H9 (cell line): ENCODE measurements around the gene KDM2A. TPM values are rescaled to one million over a fixed set of nuclear protein-coding genes. Genes with fewer than 3 reads are reported as not detected.

ENCODE experiments used
- DNase-seq: peaks from one replicate; pipeline ENCODE4 v3.0.0-alpha.2; 2017
- H2AFZ ChIP-seq: one replicate; pipeline ENCODE4 v1.6.1; 2013; ENCODE audit warnings: mild to moderate bottlenecking, low read length, control low read depth, moderate library complexity
- H2AK5ac ChIP-seq: 2 replicates; pipeline ENCODE4 v1.6.1; 2013; ENCODE audit warnings: low read length, control low read depth, mixed read lengths; ENCODE audit not compliant: insufficient read length
- H2BK120ac ChIP-seq: one replicate; pipeline ENCODE4 v1.6.1; 2013; ENCODE audit warnings: low read depth, mild to moderate bottlenecking, low read length, control low read depth, inconsistent platforms; ENCODE audit not compliant: poor library complexity, severe bottlenecking
- H2BK12ac ChIP-seq: 2 replicates; pipeline ENCODE4 v1.6.1; 2013; ENCODE audit warnings: low read length, control low read depth, mixed read lengths, low read depth; ENCODE audit not compliant: insufficient read length
- H2BK15ac ChIP-seq: 2 replicates; pipeline ENCODE4 v1.6.1; 2013; ENCODE audit warnings: low read depth, low read length, control low read depth
- H2BK20ac ChIP-seq: one replicate; pipeline ENCODE4 v1.6.1; 2013; ENCODE audit warnings: low read depth, mild to moderate bottlenecking, low read length, control low read depth, inconsistent platforms; ENCODE audit not compliant: poor library complexity, severe bottlenecking
- H2BK5ac ChIP-seq: 2 replicates; pipeline ENCODE4 v1.6.1; 2013; ENCODE audit warnings: low read length, control low read depth, mixed read lengths; ENCODE audit not compliant: insufficient read length
- H3K14ac ChIP-seq: 2 replicates; pipeline ENCODE4 v1.6.1; 2013; ENCODE audit warnings: low read length, control low read depth; ENCODE audit not compliant: insufficient read depth
- H3K18ac ChIP-seq: 2 replicates; pipeline ENCODE4 v1.6.1; 2013; ENCODE audit warnings: low read depth, mild to moderate bottlenecking, mixed read lengths, low read length, control low read depth; ENCODE audit not compliant: insufficient read length
- H3K23ac ChIP-seq: 2 replicates; pipeline ENCODE4 v1.6.1; 2013; ENCODE audit warnings: low read length, control low read depth, mixed read lengths, low read depth; ENCODE audit not compliant: insufficient read length
- H3K23me2 ChIP-seq: 2 replicates; pipeline ENCODE4 v1.6.1; 2013; ENCODE audit warnings: low read depth, mild to moderate bottlenecking, mixed read lengths, low read length, control low read depth; ENCODE audit not compliant: insufficient read length, poor library complexity, severe bottlenecking
- H3K27ac ChIP-seq: 2 replicates; pipeline ENCODE4 v1.5.1; 2013; ENCODE audit warnings: low read length, control low read depth, mixed read lengths, low read depth; ENCODE audit not compliant: insufficient read length
- H3K27me3 ChIP-seq: 2 replicates; pipeline ENCODE4 v1.6.1; 2013; ENCODE audit warnings: low read length, control low read depth, inconsistent platforms; ENCODE audit not compliant: insufficient read depth
- H3K4ac ChIP-seq: 2 replicates; pipeline ENCODE4 v1.6.1; 2013; ENCODE audit warnings: low read depth, mild to moderate bottlenecking, control low read depth, inconsistent platforms, low read length, moderate library complexity
- H3K4me1 ChIP-seq: 2 replicates; pipeline ENCODE4 v1.6.1; 2013; ENCODE audit warnings: low read length, control low read depth, inconsistent platforms; ENCODE audit not compliant: insufficient read depth
- H3K4me2 ChIP-seq: 2 replicates; pipeline ENCODE4 v1.6.1; 2013; ENCODE audit warnings: low read length, control low read depth, mixed read lengths; ENCODE audit not compliant: insufficient read length, insufficient read depth
- H3K56ac ChIP-seq: 2 replicates; pipeline ENCODE4 v1.6.1; 2013; ENCODE audit warnings: low read depth, mild to moderate bottlenecking, mixed read lengths, low read length, control low read depth; ENCODE audit not compliant: insufficient read length
- H3K79me1 ChIP-seq: 2 replicates; pipeline ENCODE4 v1.6.1; 2013; ENCODE audit warnings: low read depth, mild to moderate bottlenecking, moderate library complexity, low read length, control low read depth, inconsistent platforms; ENCODE audit not compliant: insufficient read depth, poor library complexity, severe bottlenecking
- H3K79me2 ChIP-seq: 2 replicates; pipeline ENCODE4 v1.6.1; 2013; ENCODE audit warnings: low read length, control low read depth, inconsistent platforms; ENCODE audit not compliant: insufficient read depth
- H3K9ac ChIP-seq: 2 replicates; pipeline ENCODE4 v1.6.1; 2013; ENCODE audit warnings: low read length, control low read depth, mixed read lengths; ENCODE audit not compliant: insufficient read length; ENCODE audit errors: extremely low read depth
- H3K9me3 ChIP-seq: one replicate; pipeline ENCODE4 v1.6.1; 2013; ENCODE audit warnings: low read depth, low read length, inconsistent platforms; ENCODE audit not compliant: control insufficient read depth
- H3T11ph ChIP-seq: one replicate; pipeline ENCODE4 v1.6.1; 2013; ENCODE audit warnings: mild to moderate bottlenecking, low read length, control low read depth, inconsistent platforms
- H4K20me1 ChIP-seq: one replicate; pipeline ENCODE4 v1.6.1; 2013; ENCODE audit not compliant: control insufficient read depth, insufficient read length, insufficient read depth
- H4K5ac ChIP-seq: 2 replicates; pipeline ENCODE4 v1.6.1; 2013; ENCODE audit warnings: low read depth, mild to moderate bottlenecking, mixed read lengths, low read length, control low read depth; ENCODE audit not compliant: insufficient read length
- H4K8ac ChIP-seq: replicated peaks from 2 replicates; pipeline ENCODE4 v1.6.1; 2013; ENCODE audit warnings: low read length, control low read depth, mixed read lengths, low read depth; ENCODE audit not compliant: insufficient read length
- H4K91ac ChIP-seq: 2 replicates; pipeline ENCODE4 v1.6.1; 2013; ENCODE audit warnings: low read depth, mild to moderate bottlenecking, moderate library complexity, mixed read lengths, low read length, control low read depth; ENCODE audit not compliant: insufficient read length
- H3K27ac Mint-ChIP-seq, 3 experiments: 2 replicates in 2 of 3; 3 replicates in 1 of 3; pipeline ENCODE4 v1.8.0; 2020 to 2021; ENCODE audit warnings: mixed read lengths in 3 of 3, mild to moderate bottlenecking in 1 of 3, moderate library complexity in 1 of 3
- H3K27me3 Mint-ChIP-seq: 2 replicates; pipeline ENCODE4 v1.8.0; 2021; ENCODE audit warnings: low read depth, mild to moderate bottlenecking, moderate library complexity, mixed read lengths
- H3K36me3 Mint-ChIP-seq, 3 experiments: 2 replicates in 2 of 3; 3 replicates in 1 of 3; pipeline ENCODE4 v1.8.0; 2020 to 2021; ENCODE audit warnings: low read depth in 3 of 3, mixed read lengths in 3 of 3; ENCODE audit not compliant: insufficient read depth in 1 of 3
- H3K4me1 Mint-ChIP-seq, 2 experiments: 2 replicates each; pipeline ENCODE4 v1.8.0; 2020; ENCODE audit warnings: mixed read lengths in 2 of 2
- H3K4me3 Mint-ChIP-seq, 2 experiments: 2 replicates in 1 of 2; 3 replicates in 1 of 2; pipeline ENCODE4 v1.8.0; 2020 to 2021; ENCODE audit warnings: mild to moderate bottlenecking in 2 of 2, mixed read lengths in 2 of 2, moderate library complexity in 1 of 2
- H3K9me3 Mint-ChIP-seq, 2 experiments: 2 replicates in 1 of 2; 3 replicates in 1 of 2; pipeline ENCODE4 v1.8.0; 2020; ENCODE audit warnings: mild to moderate bottlenecking in 2 of 2, mixed read lengths in 2 of 2, moderate library complexity in 1 of 2
- CTCF ChIP-seq: fragments of 200-600 bp; sonication (generic); conservative IDR thresholded peaks from 3 replicates; pipeline ENCODE4 v1.8.0; 2021; ENCODE audit warnings: antibody characterized with exemption, mild to moderate bottlenecking
- WGBS: extraction: QIAGEN DNeasy Blood & Tissue Kit; methylation state at CpG from one replicate; pipeline ENCODE4 v1.1.7; 2013; ENCODE audit warnings: missing lambda C conversion rate, low lambda C conversion rate, mixed read lengths; ENCODE audit not compliant: insufficient read length; ENCODE audit errors: extremely low coverage; 5-methylcytosine and 5-hydroxymethylcytosine counted together
- total RNA-seq: library from RNA; stranded (reverse); gene quantifications from 2 replicates; pipeline ENCODE4 v1.2.1, GENCODE V29; 2021

Gene KDM2A
- total RNA-seq, 1 experiment from 2014 or later: 85.9 TPM

GRCh38 chr11:67288452-67289225 is 169.6 kb downstream of the KDM2A start:
- no peak overlapping the region for H3K23ac ChIP-seq
- peak overlapping the region; percentile 84 for H3K4me2 ChIP-seq
- peaks cover 4% of the 10 kb centered on the region; the same call in 1 of the 2 replicates for H3K4me1 ChIP-seq
- H4K5ac ChIP-seq: no peak overlapping the region
- no peak overlapping the region for H2AK5ac ChIP-seq
- H2AFZ ChIP-seq: no peak overlapping the region
- H3K18ac ChIP-seq: peak overlapping the region; percentile 51
- H3K9me3 ChIP-seq: no peaks in the 10 kb centered on the region
- H3T11ph ChIP-seq: no peak overlapping the region
- no peaks in the 10 kb centered on the region; a peak in 1 of 5 replicates for H3K9me3 Mint-ChIP-seq
- H4K20me1 ChIP-seq: no peaks in the 10 kb centered on the region
- no peak overlapping the region for H2BK120ac ChIP-seq
- no peak overlapping the region; the same call in 1 of the 2 replicates for H3K4ac ChIP-seq
- no peak overlapping the region for H2BK15ac ChIP-seq
- no peak overlapping the region for H4K91ac ChIP-seq
- H3K14ac ChIP-seq: peak overlapping the region; percentile 89
- H3K79me2 ChIP-seq: no peaks in the 10 kb centered on the region
- H3K79me1 ChIP-seq: no peaks in the 10 kb centered on the region
- H3K36me3 Mint-ChIP-seq: peaks cover 11 to 45% (median 21%) of the 10 kb centered on the region in 3 experiments; a peak in 6 of 7 replicates
- no peak overlapping the region for H4K8ac ChIP-seq
- H3K27ac Mint-ChIP-seq: peak overlapping the region in 1 of 3 experiments; percentile 94; a peak in 2 of 7 replicates
- H3K27me3 Mint-ChIP-seq: peaks cover 2% of the 10 kb centered on the region; the same call in 1 of the 2 replicates
- peak; percentile 57 for TF ChIP-seq CTCF
- no peaks in the 10 kb centered on the region for H3K27me3 ChIP-seq
- whole genome bisulfite sequencing: no CpG with 5 or more reads among the region's 87 CpGs
- H3K4me3 Mint-ChIP-seq: peak overlapping the region; percentile 69 to 70
- H3K9ac ChIP-seq: peak overlapping the region; percentile 73
- peaks cover 6% of the 10 kb centered on the region for H3K23me2 ChIP-seq
- no peak overlapping the region for H2BK20ac ChIP-seq
- peak overlapping the region; percentile 64 for H3K27ac ChIP-seq
- H2BK12ac ChIP-seq: no peak overlapping the region
- H2BK5ac ChIP-seq: no peak overlapping the region
- no peak overlapping the region for H3K56ac ChIP-seq
- H3K4me1 Mint-ChIP-seq: peaks cover 16 to 17% of the 10 kb centered on the region in 2 experiments
- DNase-seq: peak; percentile 88
